DOHH2 (cell line): ENCODE data around the gene ARID1A.

ENCODE experiments used
- H3F3A ChIP-seq: fragments of 200-600 bp; sonication (generic), shearing (Covaris generic); 2 replicates; pipeline ENCODE4 v1.6.0; 2016; ENCODE audit warnings: antibody characterized with exemption, mild to moderate bottlenecking; ENCODE audit not compliant: control insufficient read depth, insufficient read depth
- H3K27ac ChIP-seq: fragments of 200-600 bp; sonication (generic); 2 replicates; pipeline ENCODE4 v1.5.1; 2014; ENCODE audit warnings: low read depth, mild to moderate bottlenecking, low read length, moderate library complexity
- H3K27me3 ChIP-seq: fragments of 200-600 bp; sonication (generic); 2 replicates; pipeline ENCODE4 v1.6.1; 2014; ENCODE audit warnings: mild to moderate bottlenecking, low read length, mixed read lengths; ENCODE audit not compliant: control insufficient read depth
- H3K36me3 ChIP-seq: fragments of 200-600 bp; sonication (generic); 2 replicates; pipeline ENCODE4 v1.6.1; 2014; ENCODE audit warnings: mild to moderate bottlenecking, low read length, moderate library complexity, mixed read lengths; ENCODE audit not compliant: control insufficient read depth
- H3K4me1 ChIP-seq: fragments of 200-600 bp; sonication (generic); 2 replicates; pipeline ENCODE4 v1.6.1; 2014; ENCODE audit warnings: mild to moderate bottlenecking, low read length, mixed read lengths; ENCODE audit not compliant: control insufficient read depth
- H3K4me2 ChIP-seq: fragments of 200-600 bp; sonication (generic); 2 replicates; pipeline ENCODE4 v1.6.0; 2014; ENCODE audit warnings: mild to moderate bottlenecking, low read length, moderate library complexity
- H3K4me3 ChIP-seq: fragments of 200-600 bp; sonication (generic); 2 replicates; pipeline ENCODE4 v1.5.1; 2014; ENCODE audit warnings: mild to moderate bottlenecking, low read length, mixed read lengths
- H3K79me2 ChIP-seq: fragments of 200-600 bp; sonication (generic); 2 replicates; pipeline ENCODE4 v1.6.1; 2014; ENCODE audit warnings: mild to moderate bottlenecking, low read length, mixed read lengths; ENCODE audit not compliant: control insufficient read depth
- H3K9me2 ChIP-seq: fragments of 200-600 bp; sonication (generic); replicated peaks from 2 replicates; pipeline ENCODE4 v1.6.1; 2014; ENCODE audit warnings: mild to moderate bottlenecking, low read length, mixed read lengths; ENCODE audit not compliant: control insufficient read depth
- H3K9me3 ChIP-seq: fragments of 200-600 bp; sonication (generic); 2 replicates; pipeline ENCODE4 v1.6.1; 2014; ENCODE audit warnings: antibody characterized with exemption, low read length, mixed read lengths; ENCODE audit not compliant: control insufficient read depth, insufficient read depth
- H4K20me1 ChIP-seq: fragments of 200-600 bp; sonication (generic); 2 replicates; pipeline ENCODE4 v1.6.0; 2014; ENCODE audit warnings: low read depth, mild to moderate bottlenecking, antibody characterized with exemption, low read length, moderate library complexity; ENCODE audit not compliant: control insufficient read depth, insufficient read depth
- CTCF ChIP-seq: fragments of 200-600 bp; sonication (generic); IDR thresholded peaks from one replicate; pipeline ENCODE4 v1.5.1; 2014; ENCODE audit warnings: antibody characterized with exemption, mild to moderate bottlenecking, low read depth, low read length; ENCODE audit not compliant: poor library complexity, severe bottlenecking
- EZH2phosphoT487 ChIP-seq: fragments of 200-600 bp; sonication (generic); IDR thresholded peaks from 2 replicates; pipeline ENCODE4 v1.6.1; 2017; ENCODE audit warnings: borderline replicate concordance, mild to moderate bottlenecking, antibody characterized with exemption, low read length, moderate library complexity, mixed read lengths

ARID1A gene

GRCh38 chr1:26775666-26776065 lies 79.9 kb downstream of the ARID1A start:
- Histone ChIP-seq H3K9me3 (no peaks in the 10 kb centered on the region), H3K36me3 (peaks cover 99% of the 10 kb centered on the region)

GRCh38 chr1:26779098-26779668 lies 83.4 kb downstream of the ARID1A start:
- peaks cover 21% of the 10 kb centered on the region for H3K79me2 ChIP-seq
- no peaks in the 10 kb centered on the region for H3K9me3 ChIP-seq
- peaks cover 99% of the 10 kb centered on the region for H3K36me3 ChIP-seq
- no peaks in the 10 kb centered on the region for H3K9me2 ChIP-seq
- H3K27ac ChIP-seq = no peak overlapping the region
- H3K4me1 ChIP-seq = peaks cover 35% of the 10 kb centered on the region
- TF ChIP-seq EZH2phosphoT487 (no peak), CTCF (no peak)
- no peak overlapping the region for H3K4me3 ChIP-seq
- H4K20me1 ChIP-seq = no peaks in the 10 kb centered on the region
- peaks cover 39% of the 10 kb centered on the region for H3F3A ChIP-seq
- H3K4me2 ChIP-seq = no peak overlapping the region
- H3K27me3 ChIP-seq = no peaks in the 10 kb centered on the region

More at GRCh38 chr1:26775666-26776065, 79.9 kb downstream of the ARID1A start:
- Histone ChIP-seq H3K4me2 (no peak overlapping the region), H3K79me2 (peaks cover 19% of the 10 kb centered on the region), H3K4me1 (peaks cover 5% of the 10 kb centered on the region; the same call in 1 of the 2 replicates), H4K20me1 (no peaks in the 10 kb centered on the region), H3K9me2 (no peaks in the 10 kb centered on the region), H3K4me3 (no peak overlapping the region), H3K27me3 (no peaks in the 10 kb centered on the region), H3K27ac (no peak overlapping the region), H3F3A (peaks cover 7% of the 10 kb centered on the region; the same call in 1 of the 2 replicates)
- no peak for TF ChIP-seq CTCF
- no peak for TF ChIP-seq EZH2phosphoT487

- Histone ChIP-seq H3F3A (peaks cover 52% of the 10 kb centered on the region), H3K27me3 (no peaks in the 10 kb centered on the region), H3K27ac (no peak overlapping the region), H3K79me2 (peaks cover 17% of the 10 kb centered on the region), H4K20me1 (no peaks in the 10 kb centered on the region), H3K9me2 (no peaks in the 10 kb centered on the region), H3K36me3 (peaks cover 87% of the 10 kb centered on the region), H3K4me2 (no peak overlapping the region), H3K4me1 (peaks cover 47% of the 10 kb centered on the region), H3K9me3 (no peaks in the 10 kb centered on the region), H3K4me3 (no peak overlapping the region)
- TF ChIP-seq EZH2phosphoT487 (no peak), CTCF (no peak)
Measured at GRCh38 chr1:26780344-26780957, 84.6 kb downstream of the ARID1A start.
